HepG2 (cell line): ENCODE measurements around the gene SPTY2D1. TPM values are rescaled to one million over a fixed set of nuclear protein-coding genes. Genes with fewer than 3 reads are reported as not detected.
A peak's percentile ranks its signal among the peaks of the same experiment; 100 is the strongest.

Source experiments
- BCL6 ChIP-seq: IDR thresholded peaks from 2 replicates; pipeline ENCODE4 v1.6.1; 2016; ENCODE audit warnings: missing genetic modification reagents, missing compliant biosample characterization
- DMAP1 ChIP-seq: IDR thresholded peaks from 2 replicates; pipeline ENCODE4 v1.6.1; 2016
- FOXA1 ChIP-seq, 2 experiments: fragments of 450-650 bp in 1 of 2; sonication (generic) in 1 of 2; formaldehyde crosslinking in 1 of 2; IDR thresholded peaks; 2 replicates each; pipeline versions ENCODE4 v1.4.0 to v1.6.1; 2016 to 2020; ENCODE audit warnings: missing genetic modification reagents in 1 of 2
- GABPA ChIP-seq, 2 experiments: IDR thresholded peaks; 2 replicates each; pipeline ENCODE4 v1.6.1; 2011 to 2016; ENCODE audit warnings: low read depth in 2 of 2, low read length in 1 of 2, missing biosample characterization in 1 of 2, missing genetic modification characterization in 1 of 2
- KDM5B ChIP-seq: sonication (generic); formaldehyde crosslinking; IDR thresholded peaks from 2 replicates; pipeline ENCODE4 v1.4.0; 2020; ENCODE audit warnings: missing genetic modification reagents, mild to moderate bottlenecking, borderline replicate concordance
- KDM6A ChIP-seq: IDR thresholded peaks from 2 replicates; pipeline ENCODE4 v1.6.1; 2016; ENCODE audit warnings: low read depth
- MBNL3 ChIP-seq: fragments of 250-450 bp; sonication (Bioruptor Pico); conservative IDR thresholded peaks from 2 replicates; pipeline ENCODE4 v1.8.0; 2022; ENCODE audit warnings: mild to moderate bottlenecking, inconsistent platforms
- NFE2L2 ChIP-seq: fragments of 150-350 bp; IDR thresholded peaks from 2 replicates; pipeline ENCODE4 v1.6.1; 2014; ENCODE audit warnings: low read length
- NFKB2 ChIP-seq: sonication (generic); formaldehyde crosslinking; IDR thresholded peaks from 2 replicates; pipeline ENCODE4 v1.4.0; 2020; ENCODE audit warnings: missing genetic modification reagents, borderline replicate concordance
- POLR2AphosphoS2 ChIP-seq: IDR thresholded peaks from 2 replicates; pipeline ENCODE4 v1.6.1; 2011; ENCODE audit warnings: low read depth, low read length, improper control_type of control experiment
- RAD21 ChIP-seq: fragments of 450-650 bp; formaldehyde crosslinking; IDR thresholded peaks from 2 replicates; pipeline ENCODE4 v1.5.0; 2020; ENCODE audit warnings: mild to moderate bottlenecking
- RCOR2 ChIP-seq: IDR thresholded peaks from 2 replicates; pipeline ENCODE4 v1.6.1; 2016; ENCODE audit warnings: missing biosample characterization, missing genetic modification reagents
- SATB2 ChIP-seq: sonication (generic); formaldehyde crosslinking; IDR thresholded peaks from 2 replicates; pipeline ENCODE4 v1.5.0; 2020; ENCODE audit warnings: missing genetic modification reagents
- SMAD3 ChIP-seq: sonication (generic); formaldehyde crosslinking; IDR thresholded peaks from 2 replicates; pipeline ENCODE4 v1.4.0; 2020; ENCODE audit warnings: missing genetic modification reagents
- YEATS2 ChIP-seq: sonication (generic); formaldehyde crosslinking; IDR thresholded peaks from 2 replicates; pipeline ENCODE4 v1.4.0; 2020; ENCODE audit warnings: missing genetic modification reagents, borderline replicate concordance
- ZBTB14 ChIP-seq: sonication (generic); formaldehyde crosslinking; IDR thresholded peaks from 2 replicates; pipeline ENCODE4 v1.4.0; 2020; ENCODE audit warnings: missing genetic modification reagents
- ZKSCAN1 ChIP-seq: fragments of 150-350 bp; IDR thresholded peaks from 2 replicates; pipeline ENCODE4 v1.6.1; 2014; ENCODE audit warnings: low read length
- ZNF30 ChIP-seq: sonication (generic); formaldehyde crosslinking; IDR thresholded peaks from 2 replicates; pipeline ENCODE4 v1.5.0; 2020; ENCODE audit warnings: mild to moderate bottlenecking, missing genetic modification reagents
- ZNF33A ChIP-seq: sonication (generic); formaldehyde crosslinking; IDR thresholded peaks from 2 replicates; pipeline ENCODE4 v1.5.1; 2020; ENCODE audit warnings: missing genetic modification reagents, mild to moderate bottlenecking, moderate library complexity, borderline replicate concordance
- ZNF567 ChIP-seq: sonication (generic); formaldehyde crosslinking; IDR thresholded peaks from 2 replicates; pipeline ENCODE4 v1.8.1; 2023; ENCODE audit warnings: mild to moderate bottlenecking, missing genetic modification reagents, borderline replicate concordance
- ZNF746 ChIP-seq: sonication (generic); formaldehyde crosslinking; IDR thresholded peaks from 2 replicates; pipeline ENCODE4 v1.8.0; 2022; ENCODE audit warnings: mild to moderate bottlenecking, missing genetic modification reagents
- polyA plus RNA-seq, 8 experiments: library from polyadenylated mRNA; depleted of rRNA in 3 of 8; stranded (reverse) in 7 of 8; unstranded in 1 of 8; fragments of >200 nt; fragmentation: Illumina TruSeq in 4 of 8; extraction: Trizol in 4 of 8; gene quantifications; 2 replicates each; pipeline versions ENCODE4 v1.2.1 to v1.2.3, GENCODE V29; 2011 to 2016; ENCODE audit warnings: low read depth in 4 of 8, missing spikeins in 1 of 8, mixed read lengths in 1 of 8; ENCODE audit not compliant: insufficient read depth in 1 of 8
- total RNA-seq, 5 experiments: library from RNA; depleted of rRNA; stranded (reverse); fragments of >200 nt; fragmentation: Illumina TruSeq; extraction: Trizol; gene quantifications; 2 replicates each; pipeline ENCODE4 v1.2.3, GENCODE V29; 2016; ENCODE audit warnings: low read depth in 1 of 5
- TF ChIP-seq, protein P1 (sequence below): sonication (generic); formaldehyde crosslinking; IDR thresholded peaks from 2 replicates; pipeline ENCODE4 v1.4.0; 2020; ENCODE audit warnings: missing genetic modification reagents
- TF ChIP-seq, protein P2 (sequence below): sonication (generic); formaldehyde crosslinking; IDR thresholded peaks from 2 replicates; pipeline ENCODE4 v1.4.0; 2020; ENCODE audit warnings: missing genetic modification reagents
- TF ChIP-seq, protein P3 (sequence below): IDR thresholded peaks from 2 replicates; pipeline ENCODE4 v1.6.1; 2016; ENCODE audit warnings: missing compliant biosample characterization, missing genetic modification reagents, borderline replicate concordance

Gene SPTY2D1
- total and polyA plus RNA-seq, 2 of the 13 experiments (the other 11 are each of a cell fraction or from before 2014, with no cell fraction given) = 6.9 to 14.8 TPM

- no peak for TF ChIP-seq ZBTB14 (CRISPR knock-in tag)
- no peak for TF ChIP-seq BCL6 (CRISPR knock-in tag)
- no peak for TF ChIP-seq NFE2L2
- peak; percentile 82 for TF ChIP-seq SMAD3 (CRISPR knock-in tag)
- TF ChIP-seq RCOR2 = no peak
- TF ChIP-seq POLR2AphosphoS2 = no peak
- TF ChIP-seq KDM5B (CRISPR knock-in tag) = peak; percentile 75; the same call in 1 of the 2 replicates
- no peak for TF ChIP-seq MBNL3 (CRISPR knock-in tag)
- TF ChIP-seq ZNF746 (CRISPR knock-in tag) = peak; percentile 22; the same call in 1 of the 2 replicates
- peak; percentile 58 for TF ChIP-seq GABPA (IDR thresholded peaks at IDR 0.05; ENCODE audit: low read depth, low read length)
- peak; percentile 83 for TF ChIP-seq GABPA (CRISPR knock-in tag; IDR thresholded peaks at IDR 0.05; ENCODE audit: low read depth)
- no peak for TF ChIP-seq KDM6A
- TF ChIP-seq, protein P1, sequence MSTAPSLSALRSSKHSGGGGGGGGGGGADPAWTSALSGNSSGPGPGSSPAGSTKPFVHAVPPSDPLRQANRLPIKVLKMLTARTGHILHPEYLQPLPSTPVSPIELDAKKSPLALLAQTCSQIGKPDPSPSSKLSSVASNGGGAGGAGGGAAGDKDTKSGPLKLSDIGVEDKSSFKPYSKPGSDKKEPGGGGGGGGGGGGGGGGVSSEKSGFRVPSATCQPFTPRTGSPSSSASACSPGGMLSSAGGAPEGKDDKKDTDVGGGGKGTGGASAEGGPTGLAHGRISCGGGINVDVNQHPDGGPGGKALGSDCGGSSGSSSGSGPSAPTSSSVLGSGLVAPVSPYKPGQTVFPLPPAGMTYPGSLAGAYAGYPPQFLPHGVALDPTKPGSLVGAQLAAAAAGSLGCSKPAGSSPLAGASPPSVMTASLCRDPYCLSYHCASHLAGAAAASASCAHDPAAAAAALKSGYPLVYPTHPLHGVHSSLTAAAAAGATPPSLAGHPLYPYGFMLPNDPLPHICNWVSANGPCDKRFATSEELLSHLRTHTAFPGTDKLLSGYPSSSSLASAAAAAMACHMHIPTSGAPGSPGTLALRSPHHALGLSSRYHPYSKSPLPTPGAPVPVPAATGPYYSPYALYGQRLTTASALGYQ (CRISPR knock-in tag) = peak; percentile 78
- TF ChIP-seq NFKB2 (CRISPR knock-in tag) = peak; percentile 91; the same call in 1 of the 2 replicates
- TF ChIP-seq ZNF567 (CRISPR knock-in tag) = 0 out of 2 replicates have a peak, but pooled peaks have one; percentile 12
- TF ChIP-seq YEATS2 (CRISPR knock-in tag) = peak; percentile 87; the same call in 1 of the 2 replicates
- peak; percentile 64; the same call in 1 of the 2 replicates for TF ChIP-seq DMAP1 (CRISPR knock-in tag)
- no peak for TF ChIP-seq FOXA1 (IDR thresholded peaks at IDR 0.05)
- TF ChIP-seq FOXA1 (CRISPR knock-in tag; IDR thresholded peaks at IDR 0.05) = no peak
- TF ChIP-seq, protein P2, sequence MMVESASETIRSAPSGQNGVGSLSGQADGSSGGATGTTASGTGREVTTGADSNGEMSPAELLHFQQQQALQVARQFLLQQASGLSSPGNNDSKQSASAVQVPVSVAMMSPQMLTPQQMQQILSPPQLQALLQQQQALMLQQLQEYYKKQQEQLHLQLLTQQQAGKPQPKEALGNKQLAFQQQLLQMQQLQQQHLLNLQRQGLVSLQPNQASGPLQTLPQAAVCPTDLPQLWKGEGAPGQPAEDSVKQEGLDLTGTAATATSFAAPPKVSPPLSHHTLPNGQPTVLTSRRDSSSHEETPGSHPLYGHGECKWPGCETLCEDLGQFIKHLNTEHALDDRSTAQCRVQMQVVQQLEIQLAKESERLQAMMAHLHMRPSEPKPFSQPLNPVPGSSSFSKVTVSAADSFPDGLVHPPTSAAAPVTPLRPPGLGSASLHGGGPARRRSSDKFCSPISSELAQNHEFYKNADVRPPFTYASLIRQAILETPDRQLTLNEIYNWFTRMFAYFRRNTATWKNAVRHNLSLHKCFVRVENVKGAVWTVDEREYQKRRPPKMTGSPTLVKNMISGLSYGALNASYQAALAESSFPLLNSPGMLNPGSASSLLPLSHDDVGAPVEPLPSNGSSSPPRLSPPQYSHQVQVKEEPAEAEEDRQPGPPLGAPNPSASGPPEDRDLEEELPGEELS = peak; percentile 68; the same call in 1 of the 2 replicates
- 0 out of 2 replicates have a peak, but pooled peaks have one; percentile 89 for TF ChIP-seq SATB2 (CRISPR knock-in tag)
- TF ChIP-seq, protein P3, sequence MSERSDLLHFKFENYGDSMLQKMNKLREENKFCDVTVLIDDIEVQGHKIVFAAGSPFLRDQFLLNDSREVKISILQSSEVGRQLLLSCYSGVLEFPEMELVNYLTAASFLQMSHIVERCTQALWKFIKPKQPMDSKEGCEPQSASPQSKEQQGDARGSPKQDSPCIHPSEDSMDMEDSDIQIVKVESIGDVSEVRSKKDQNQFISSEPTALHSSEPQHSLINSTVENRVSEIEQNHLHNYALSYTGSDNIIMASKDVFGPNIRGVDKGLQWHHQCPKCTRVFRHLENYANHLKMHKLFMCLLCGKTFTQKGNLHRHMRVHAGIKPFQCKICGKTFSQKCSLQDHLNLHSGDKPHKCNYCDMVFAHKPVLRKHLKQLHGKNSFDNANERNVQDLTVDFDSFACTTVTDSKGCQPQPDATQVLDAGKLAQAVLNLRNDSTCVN (CRISPR knock-in tag) = peak; percentile 55; the same call in 1 of the 2 replicates
- no peak for TF ChIP-seq RAD21 (CRISPR knock-in tag)
- 0 out of 2 replicates have a peak, but pooled peaks have one; percentile 79 for TF ChIP-seq ZNF33A (CRISPR knock-in tag)
- TF ChIP-seq ZNF30 (CRISPR knock-in tag) = no peak
- TF ChIP-seq ZKSCAN1 = no peak
These were observed 45.6 kb downstream of the SPTY2D1 start, which contains the start of gene UEVLD (continued) for GRCh38 chr11:18588297-18589252.
